Measurements from ENCODE around the gene SLC6A9. TPM values are rescaled to one million over a fixed set of nuclear protein-coding genes. Genes with fewer than 3 reads are reported as not detected.

Gene SLC6A9
- 0.65 TPM for total RNA-seq

DNA sequence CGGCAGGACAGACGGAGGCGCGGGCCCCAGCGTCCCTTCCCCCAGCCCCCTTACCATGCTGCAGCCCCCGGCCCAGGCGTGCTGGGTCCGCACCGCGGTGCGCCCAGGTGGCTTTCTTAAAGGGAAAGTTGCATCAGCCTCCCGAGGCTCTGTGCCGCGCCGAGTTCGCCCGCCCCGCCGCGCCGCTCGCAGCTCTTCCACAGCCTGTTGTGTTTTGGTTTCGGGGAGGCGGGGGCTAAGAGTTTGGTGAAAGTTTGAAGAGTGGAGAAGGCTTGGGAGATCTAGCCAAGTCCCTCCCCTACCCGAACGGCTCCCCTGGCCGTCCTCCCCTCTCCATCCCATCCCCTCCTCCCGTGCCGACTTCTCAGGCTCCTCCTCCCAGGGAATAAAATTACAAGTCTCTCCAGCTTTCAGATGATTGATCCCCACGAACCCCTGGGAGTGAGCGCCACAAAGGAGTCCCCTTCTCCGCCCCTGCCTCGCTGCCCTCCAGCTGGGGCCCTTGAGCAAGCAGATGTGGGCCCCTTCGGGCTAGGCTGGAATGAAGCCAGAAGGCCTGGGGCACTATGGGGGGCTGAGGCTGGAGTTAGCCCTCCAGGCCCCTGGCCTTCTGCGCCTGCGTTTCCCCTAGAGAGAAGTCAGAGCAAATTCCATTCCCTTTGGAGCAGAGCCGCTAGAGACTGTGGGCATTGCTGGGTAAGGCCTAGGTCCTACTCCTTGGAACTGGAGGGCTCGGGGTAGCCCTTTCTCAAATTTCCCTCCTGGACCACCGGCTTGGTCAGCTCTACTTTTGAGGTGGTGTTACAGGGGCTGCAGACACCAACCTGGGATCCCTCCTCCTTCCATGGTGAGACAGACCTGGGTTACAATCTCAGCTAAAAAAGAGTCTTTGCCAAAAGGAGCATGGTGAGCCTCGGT, at the start of gene SLC6A9:
Gene SLC6A9 (minus strand): TSS at position 211 of the 918 bp plus-strand sequence. CDS start 7,185 bp downstream, outside the sequence.
- DNase-seq (ENCODE audit: low spot score) (no peak), ATAC-seq (peak; percentile 12)

DNA sequence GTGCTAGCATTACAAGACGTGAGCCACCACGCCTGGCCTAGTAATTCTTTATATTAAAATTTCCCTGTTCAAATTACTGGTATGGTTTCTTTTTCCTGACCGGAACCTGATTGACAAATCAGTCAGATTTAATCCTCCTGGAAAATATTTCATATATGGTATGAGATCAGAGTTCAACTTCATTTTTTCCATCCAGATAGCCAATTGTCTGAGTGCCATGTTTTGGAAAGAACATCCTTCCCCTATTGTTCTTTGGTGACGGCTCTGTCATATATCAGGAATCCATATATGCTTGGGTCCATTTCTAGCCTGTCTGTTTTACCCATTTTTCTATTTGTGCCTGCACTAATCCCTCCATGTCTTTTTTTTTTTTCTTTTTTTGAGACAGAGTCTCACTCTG, 48.3 kb upstream of the SLC6A9 start:
- DNase-seq (ENCODE audit: low spot score) (no peak), ATAC-seq (no peak)

DNA sequence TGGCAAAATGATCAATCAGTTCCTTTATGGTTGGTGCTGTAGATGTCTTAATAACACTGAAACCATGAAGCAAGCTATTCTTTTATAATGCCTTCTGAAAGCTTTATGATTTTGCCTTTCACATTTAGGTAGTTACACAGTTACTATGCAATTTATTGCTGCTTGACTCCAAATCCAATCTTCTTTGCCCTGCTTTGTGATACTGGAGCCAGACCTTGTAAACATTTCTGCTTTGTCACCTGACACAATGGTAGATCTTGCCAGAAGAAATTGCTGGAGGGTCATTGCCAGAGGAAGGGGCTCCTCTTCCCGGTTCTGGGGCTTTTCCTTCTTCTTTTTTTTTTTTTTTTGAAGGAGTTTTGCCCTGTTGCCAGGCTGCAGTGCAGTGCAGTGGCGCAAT, 46.8 kb upstream of the SLC6A9 start:
- no peak for ATAC-seq
- no peak for DNase-seq (ENCODE audit: low spot score)

DNA sequence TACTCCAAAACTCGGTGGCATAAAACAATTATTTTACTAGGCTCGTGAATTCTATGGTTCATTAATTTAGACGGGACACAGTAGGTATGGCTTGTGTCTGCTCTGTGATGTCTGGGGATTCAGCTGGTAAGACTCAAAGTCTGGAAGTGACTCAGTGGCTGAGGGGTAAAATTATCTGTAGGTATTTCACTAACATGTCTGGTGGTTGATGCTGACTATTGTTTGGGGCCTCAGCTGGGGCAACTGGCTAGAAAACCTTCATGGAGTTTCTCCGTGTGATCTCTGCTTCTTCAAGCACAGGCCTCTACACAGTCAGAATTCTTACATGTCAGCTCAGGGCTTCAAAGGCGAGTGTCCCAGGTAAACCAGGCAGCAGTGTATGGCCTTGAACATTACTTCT, 46.2 kb upstream of the SLC6A9 start:
- DNase-seq (ENCODE audit: low spot score) = no peak
- no peak for ATAC-seq

DNA sequence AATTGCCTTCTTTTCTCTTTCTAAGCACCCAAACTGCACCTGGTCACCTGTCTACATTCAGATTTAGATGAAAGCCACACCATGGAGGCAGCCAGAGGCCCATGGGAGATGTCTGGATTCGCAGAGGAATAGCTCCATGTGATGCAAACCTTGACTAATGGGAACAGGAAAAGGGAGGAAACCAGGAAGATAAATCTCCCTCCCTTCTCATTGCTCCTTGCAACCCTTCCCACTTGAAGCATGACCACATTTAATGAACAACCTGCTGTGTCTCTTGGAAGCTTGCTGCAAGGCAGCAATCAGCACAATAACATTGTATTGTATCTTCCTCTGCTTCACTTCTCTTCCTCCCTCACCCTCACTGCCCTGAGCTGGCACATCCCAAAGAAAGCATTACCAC, 44.8 kb upstream of the SLC6A9 start:
- DNase-seq (ENCODE audit: low spot score) = no peak

DNA sequence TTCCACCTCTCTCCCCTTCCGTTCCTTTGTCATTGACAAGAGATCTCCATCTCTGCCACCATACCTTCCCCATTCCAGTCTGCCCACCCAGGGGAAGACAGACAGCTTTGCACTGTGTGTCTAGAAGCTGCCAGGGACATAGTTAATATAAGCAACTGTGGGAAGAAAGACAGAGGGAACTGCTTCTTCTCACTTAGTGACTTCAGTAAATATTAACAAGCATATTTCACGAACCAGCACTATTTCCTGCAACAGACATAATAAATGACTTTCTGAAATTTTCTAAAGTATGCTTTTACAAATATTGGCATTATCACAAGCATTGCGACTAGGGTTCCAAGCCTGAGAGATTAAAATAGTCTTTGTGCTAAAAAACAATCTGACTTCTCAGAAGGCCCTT, 43.2 kb upstream of the SLC6A9 start:
- ATAC-seq = no peak
- DNase-seq (ENCODE audit: low spot score) = no peak

More for the DNA sequence above, 44.8 kb upstream of the SLC6A9 start:
- ATAC-seq = no peak

DNA sequence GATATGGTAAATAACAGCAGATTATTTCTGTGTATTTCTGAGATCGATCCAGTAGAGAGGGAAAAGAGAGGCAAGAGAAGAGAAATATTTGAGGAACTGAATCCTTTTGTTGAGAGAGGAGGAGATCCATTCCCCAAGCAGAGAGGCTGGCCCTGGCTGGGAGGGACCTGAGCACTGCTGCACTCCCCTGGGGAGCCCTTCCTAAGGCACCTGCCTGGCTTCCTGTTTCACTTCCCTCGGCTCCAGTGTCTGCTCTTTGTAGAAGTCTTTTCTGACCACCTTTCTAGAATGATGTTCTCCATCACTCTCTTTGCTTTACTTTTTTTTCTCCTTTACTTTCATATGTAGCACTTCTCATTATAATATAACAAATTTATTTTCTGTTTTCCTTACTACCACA, 42.3 kb upstream of the SLC6A9 start:
- ATAC-seq (no peak), DNase-seq (ENCODE audit: low spot score) (no peak)

DNA sequence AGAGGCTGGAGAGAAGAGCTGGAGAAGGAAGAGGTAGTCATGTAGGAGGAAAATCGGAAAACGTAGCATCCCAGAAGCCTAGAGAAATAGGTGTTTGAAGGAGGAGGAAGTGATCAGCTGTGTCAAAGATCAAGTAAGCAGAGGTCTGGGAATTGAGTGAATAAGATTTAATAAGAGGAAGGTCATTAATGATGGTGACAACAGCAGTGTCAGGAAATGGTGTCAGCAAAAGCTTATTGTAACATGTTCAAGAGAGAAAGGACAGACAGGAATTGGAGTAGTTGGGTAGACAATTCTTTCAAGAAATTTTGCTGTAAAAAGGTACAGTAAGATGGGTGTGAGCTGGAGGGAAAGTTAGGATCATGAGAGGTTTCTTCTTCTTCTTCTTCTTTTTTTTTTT, 41.6 kb upstream of the SLC6A9 start:
- ATAC-seq = no peak
- no peak for DNase-seq (ENCODE audit: low spot score)

DNA sequence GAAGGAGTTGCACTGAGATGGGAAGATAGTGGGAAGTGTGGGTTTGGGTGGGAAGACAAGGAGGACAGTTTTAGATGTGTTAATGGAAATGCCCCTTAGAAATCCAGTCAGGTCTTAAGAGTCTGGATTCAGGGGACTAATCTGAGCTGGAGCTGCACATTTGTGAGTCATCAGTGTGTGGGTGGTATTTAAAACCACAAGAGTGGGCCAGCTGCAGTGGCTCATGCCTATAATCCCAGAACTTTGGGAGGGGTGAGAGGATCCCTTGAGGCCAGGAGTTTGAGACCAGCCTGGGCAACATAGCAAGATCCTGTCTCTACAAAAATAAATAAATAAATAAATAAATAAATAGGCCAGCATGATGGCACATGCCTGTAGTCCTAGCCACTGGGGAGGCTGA, 40.9 kb upstream of the SLC6A9 start:
- ATAC-seq = no peak

DNA sequence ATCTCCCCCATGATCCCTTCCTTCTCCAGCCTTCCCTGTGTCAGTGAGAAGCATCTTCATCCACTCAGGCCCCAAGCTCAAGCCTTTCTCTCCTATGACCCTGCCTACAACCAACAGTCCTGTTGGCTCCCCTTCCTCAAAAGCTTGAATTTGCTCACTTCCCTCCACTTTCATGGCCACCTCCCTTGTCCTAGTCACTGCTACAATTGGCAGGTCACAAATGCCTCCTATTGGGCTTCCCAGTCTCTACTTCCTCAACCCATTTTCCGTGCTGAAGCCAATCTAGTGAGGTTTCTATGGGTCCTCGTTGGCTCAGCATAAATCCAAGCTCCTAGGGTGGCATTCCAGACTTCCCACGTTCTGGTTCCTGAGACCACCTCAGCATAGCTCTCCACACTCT, 40.2 kb upstream of the SLC6A9 start:
- ATAC-seq (no peak), DNase-seq (ENCODE audit: low spot score) (no peak)

More for the DNA sequence above, 40.9 kb upstream of the SLC6A9 start:
- DNase-seq (ENCODE audit: low spot score) = no peak

DNA sequence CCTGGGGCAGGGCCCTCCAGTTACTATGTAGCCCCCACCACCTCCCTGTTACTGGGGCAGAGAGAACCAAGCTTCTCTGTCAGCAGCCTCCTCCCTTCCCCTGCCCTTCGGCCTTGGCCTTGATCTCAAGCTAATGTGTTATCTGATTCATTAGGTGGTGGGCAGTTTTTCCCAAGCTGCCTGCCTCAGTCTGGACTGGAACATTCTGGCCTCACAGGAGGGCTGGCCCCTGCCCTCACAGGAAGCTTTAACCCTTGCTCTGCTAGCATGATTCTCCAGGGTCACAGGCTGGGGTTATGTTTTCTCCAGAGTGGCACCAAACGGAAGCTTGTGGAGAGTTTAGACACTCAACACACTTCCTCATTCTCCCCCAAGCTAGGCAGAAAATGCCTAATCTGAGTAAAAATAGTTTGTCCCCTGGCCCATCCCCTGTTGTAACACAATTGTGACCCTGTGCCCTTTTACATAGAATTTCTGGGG, 37.2 kb upstream of the SLC6A9 start:
- DNase-seq (ENCODE audit: low spot score) = peak; percentile 46

DNA sequence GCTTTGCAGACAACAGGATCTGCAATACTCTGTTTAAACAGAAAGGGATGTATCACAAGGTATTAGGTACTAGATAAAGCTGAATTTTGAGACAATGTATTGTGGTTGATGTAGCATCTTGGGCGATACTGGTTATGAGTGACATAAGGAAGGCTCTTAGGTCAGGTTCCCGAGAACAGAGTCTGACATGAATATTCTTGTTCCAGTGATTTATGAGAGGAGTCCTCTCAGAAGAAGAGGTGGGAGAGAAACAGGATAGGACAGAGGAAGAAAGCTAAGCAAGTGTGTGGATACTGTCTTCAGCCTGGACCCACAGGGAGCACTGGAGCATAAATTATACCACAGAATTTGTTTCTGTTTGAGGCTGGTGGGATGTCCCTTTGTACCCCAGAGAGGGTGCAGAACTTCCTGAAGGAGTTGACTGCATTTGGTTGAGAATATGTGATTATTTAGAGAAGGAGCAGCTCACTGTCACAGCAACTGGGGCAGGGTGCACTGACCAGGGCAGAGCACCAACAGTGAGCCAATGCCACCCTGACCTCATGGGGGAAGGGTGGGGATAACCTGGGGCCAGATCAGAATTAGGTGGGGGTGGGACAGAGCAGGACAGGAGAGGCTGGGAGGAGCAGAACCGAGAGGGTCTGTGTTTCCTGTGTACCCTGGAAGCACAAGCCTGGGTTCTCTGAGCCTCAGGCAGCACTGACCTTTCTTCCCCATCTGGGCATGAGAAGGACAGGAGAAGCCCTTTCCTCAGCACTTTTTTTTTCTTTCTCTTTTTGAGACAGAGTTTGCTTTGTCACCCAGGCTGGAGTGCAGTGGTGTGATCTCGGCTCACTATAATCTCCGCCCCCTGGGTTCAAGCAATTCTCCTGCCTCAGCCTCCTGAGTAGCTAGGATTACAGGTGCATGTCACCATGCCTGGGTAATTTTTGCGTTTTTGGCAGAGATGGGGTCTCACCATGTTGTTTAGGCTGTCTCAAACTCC, 36.3 kb upstream of the SLC6A9 start:
- DNase-seq (ENCODE audit: low spot score) (peak; percentile 74), ATAC-seq (peak; percentile 94)

More for the DNA sequence above, 37.2 kb upstream of the SLC6A9 start:
- peak; percentile 37 for ATAC-seq

DNA sequence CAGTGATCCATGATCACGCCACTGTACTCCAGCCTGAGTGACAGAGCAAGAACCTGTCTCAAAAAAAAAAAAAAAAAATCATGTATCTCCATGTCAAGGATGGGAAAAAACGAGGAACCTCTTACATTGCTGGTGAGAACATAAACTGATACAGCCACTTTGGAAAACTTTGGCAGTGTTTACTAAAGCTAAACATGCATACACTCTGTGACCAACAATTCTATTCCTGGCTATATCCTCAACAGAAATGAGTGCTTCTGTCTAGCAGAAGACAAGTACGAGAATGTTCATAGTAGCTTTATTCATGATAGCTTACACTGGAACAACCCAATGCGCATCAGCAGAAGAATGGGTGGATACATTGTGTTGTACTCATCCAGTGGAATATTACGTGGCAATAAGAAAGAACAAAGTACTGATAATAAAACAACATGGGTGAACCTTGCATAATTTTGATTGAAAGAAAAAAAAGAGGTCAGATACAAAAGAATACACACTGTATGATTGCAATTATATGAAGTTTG, 31.5 kb upstream of the SLC6A9 start:
- ATAC-seq = no peak

DNA sequence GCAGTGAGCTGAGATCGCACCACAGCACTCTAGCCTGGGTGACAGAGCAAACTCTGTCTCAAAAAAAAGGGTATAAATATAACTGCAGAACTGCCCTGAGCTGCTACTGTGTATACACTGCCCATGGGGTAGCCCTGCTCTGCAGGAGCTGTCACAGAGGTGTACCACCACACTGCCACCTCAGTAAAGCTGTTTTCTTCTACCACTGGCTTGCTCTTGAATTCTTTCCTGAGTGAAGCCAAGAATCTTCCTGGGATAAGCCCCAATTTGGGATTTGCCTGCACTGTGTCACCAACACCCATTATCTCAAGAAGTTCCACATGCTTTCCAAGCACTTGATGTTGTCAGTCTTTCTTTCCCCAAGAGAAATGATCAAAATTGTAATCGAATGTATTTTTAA, 30.6 kb upstream of the SLC6A9 start:
- ATAC-seq = no peak
- DNase-seq (ENCODE audit: low spot score) = no peak

More for the DNA sequence above, 31.5 kb upstream of the SLC6A9 start:
- DNase-seq (ENCODE audit: low spot score) = no peak

DNA sequence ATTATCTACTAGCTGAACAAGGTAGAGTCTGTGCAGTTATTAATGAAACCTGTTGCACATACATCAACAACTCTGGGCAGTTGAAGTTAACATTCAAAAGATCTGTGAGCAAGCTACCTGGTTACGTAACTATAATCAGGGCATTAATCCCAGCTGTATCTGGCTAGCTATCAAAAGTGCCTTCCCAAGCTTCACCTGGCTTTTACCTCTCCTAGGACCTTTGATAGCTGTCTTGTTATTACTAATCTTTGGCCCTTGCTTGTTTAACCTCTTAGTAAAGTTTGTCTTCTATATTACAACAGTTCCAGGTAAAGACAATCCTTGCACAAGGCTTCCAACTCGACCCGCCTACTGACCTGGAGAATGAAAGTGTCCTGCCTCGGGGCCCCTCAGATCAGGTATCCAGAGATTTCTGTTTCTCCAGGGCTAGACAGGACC, 29.6 kb upstream of the SLC6A9 start:
- ATAC-seq (peak; percentile 90), DNase-seq (ENCODE audit: low spot score) (peak; percentile 62)

DNA sequence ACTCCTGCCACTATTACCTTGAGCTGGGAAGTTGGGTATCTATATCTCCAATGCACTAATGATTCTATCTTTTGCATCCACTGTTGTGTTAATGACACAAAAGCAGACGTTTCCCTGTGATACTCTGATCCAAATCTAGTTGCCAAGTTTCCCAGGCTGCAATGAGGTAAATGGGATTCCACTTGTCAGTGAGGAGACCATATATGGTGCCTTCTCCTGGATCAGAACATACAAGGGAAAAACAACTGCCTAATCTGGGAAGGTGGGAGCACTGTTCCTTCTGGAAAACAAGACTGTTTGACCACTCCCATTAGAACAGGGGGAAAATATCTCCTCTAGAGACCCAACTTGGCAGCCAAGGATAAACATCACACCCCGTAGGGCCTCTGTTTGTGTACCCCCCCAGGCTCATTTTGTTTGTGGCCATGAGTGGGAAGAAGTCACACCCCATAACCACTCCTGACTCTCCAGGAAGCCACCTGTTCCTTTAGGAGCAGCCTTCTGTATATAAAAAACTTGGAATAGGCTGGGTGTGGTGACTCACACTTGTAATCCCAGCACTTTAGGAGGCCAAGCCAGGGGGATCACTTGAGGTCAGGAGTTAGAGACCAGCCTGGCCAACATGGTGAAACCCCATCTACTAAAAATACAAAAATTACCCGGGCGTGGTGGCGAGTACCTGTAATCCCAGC, 28.5 kb upstream of the SLC6A9 start:
- DNase-seq (ENCODE audit: low spot score) = no peak
- ATAC-seq = no peak

DNA sequence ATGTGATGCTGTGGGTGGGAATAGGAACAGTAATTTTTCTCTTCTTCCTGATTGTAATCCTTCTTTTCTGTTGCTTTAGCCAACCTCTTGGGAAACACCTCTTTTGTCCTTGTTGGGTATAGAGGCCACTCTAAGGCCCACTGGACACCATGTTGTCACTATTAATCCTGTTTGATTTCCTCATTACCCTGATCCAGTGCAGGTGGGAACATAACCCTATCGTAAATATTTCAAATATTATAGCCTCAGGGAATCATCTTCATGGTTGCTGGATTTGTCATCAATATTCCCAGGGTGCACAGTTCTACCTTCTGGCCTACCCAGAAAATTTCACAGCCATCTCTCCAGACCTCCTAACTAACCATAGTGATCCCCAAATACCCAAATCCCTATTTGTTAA, 27.9 kb upstream of the SLC6A9 start:
- no peak for ATAC-seq
- no peak for DNase-seq (ENCODE audit: low spot score)

DNA sequence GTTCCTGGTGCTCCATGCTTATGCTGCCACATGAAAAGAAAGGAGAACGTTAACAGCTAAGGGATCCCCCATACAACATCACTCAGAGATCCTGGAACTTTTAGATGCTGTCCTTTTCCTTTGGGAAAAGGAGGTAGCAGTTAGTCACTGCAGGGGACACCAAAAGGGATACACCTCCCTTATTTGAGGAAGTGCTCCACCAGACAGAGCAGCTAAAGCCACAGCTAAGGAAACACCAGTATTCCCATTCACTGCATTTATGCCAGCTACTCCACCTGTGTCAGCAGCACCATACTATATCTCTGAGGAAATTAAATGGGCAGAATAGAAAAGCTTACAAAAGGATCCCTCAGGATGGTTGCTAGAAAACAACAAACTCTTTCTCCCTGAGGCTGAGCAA, 26.0 kb upstream of the SLC6A9 start:
- ATAC-seq (no peak), DNase-seq (ENCODE audit: low spot score) (no peak)

DNA sequence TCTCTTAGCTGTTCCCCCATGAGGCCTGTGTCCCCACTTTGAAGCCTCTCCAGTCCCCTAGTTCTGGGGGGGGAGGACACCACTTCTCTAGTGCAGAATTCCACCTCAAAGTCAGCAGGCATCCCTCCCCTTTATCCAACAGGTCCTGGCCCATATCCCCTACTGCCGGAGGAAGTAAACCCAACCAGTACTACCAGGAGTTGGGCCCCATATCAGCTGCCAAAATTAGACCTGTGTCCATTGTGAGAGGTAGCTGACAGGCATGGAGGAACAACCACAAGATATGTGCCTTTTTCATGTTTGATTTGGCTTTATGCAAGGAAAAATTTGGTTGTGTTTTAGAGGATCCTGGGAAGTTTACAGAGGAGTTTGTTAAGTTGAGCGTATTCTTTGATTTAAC, 22.1 kb upstream of the SLC6A9 start:
- no peak for DNase-seq (ENCODE audit: low spot score)

DNA sequence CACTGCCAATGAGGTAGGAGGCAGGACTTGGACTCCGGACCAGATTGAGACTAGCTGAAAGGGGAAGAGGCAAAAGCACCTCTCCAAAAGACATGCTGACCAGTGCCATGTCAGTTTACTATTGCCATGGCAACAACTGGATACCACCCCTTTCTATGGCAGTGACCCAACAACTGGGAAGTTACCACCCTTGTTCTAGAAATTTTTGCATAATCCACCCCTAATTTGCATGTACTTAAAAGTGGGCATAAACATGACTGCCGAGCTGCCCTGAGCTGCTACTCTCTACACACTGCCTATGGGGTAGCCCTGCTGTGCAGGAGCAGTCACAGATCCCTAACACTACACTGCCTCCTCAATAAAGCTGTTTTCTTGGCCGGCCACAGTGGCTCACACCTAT, 19.0 kb upstream of the SLC6A9 start:
- ATAC-seq = no peak

More for the DNA sequence above, 22.1 kb upstream of the SLC6A9 start:
- ATAC-seq = no peak

More for the DNA sequence above, 19.0 kb upstream of the SLC6A9 start:
- DNase-seq (ENCODE audit: low spot score) = no peak
